HTERT RPE-1 (cell line): ENCODE measurements around the gene KDM4C.
"Not testable (repeated sequence)": the region's sequence is repeated elsewhere in the genome, so short reads cannot be mapped to it uniquely, and the experiment has no call there.

Experiments used
- in situ Hi-C: fragments of 300-500 bp; cut with MboI; formaldehyde crosslinking; loops from 4 replicates; pipeline ENCODE4 v1.14.3; 2020; ENCODE audit warnings: low sequenced_read_pairs

KDM4C gene

GRCh38 chr9:6805532-6805931 lies 47.8 kb downstream of the KDM4C start:
- in situ Hi-C loops = no loop called here

GRCh38 chr9:6806318-6806717 lies 48.5 kb downstream of the KDM4C start:
- in situ Hi-C loops = not testable (repeated sequence)

- in situ Hi-C loops = not testable (repeated sequence)
Measured at GRCh38 chr9:6807669-6808068, 49.9 kb downstream of the KDM4C start.

- in situ Hi-C loops = no loop called here
Measured at GRCh38 chr9:6811436-6811835, 53.7 kb downstream of the KDM4C start.

GRCh38 chr9:6816581-6816980 lies 58.8 kb downstream of the KDM4C start:
- in situ Hi-C loops = no loop called here

- in situ Hi-C loops = no loop called here
Measured at GRCh38 chr9:6818292-6818922, 60.6 kb downstream of the KDM4C start.

GRCh38 chr9:6819112-6819511 lies 61.3 kb downstream of the KDM4C start:
- in situ Hi-C loops = no loop called here

GRCh38 chr9:6819529-6819928 lies 61.8 kb downstream of the KDM4C start:
- in situ Hi-C loops = no loop called here

GRCh38 chr9:6822696-6823095 lies 64.9 kb downstream of the KDM4C start:
- in situ Hi-C loops = no loop called here

- in situ Hi-C loops = no loop called here
Measured at GRCh38 chr9:6827439-6828145, 69.8 kb downstream of the KDM4C start.

- in situ Hi-C loops = no loop called here
Measured at GRCh38 chr9:6829027-6829426, 71.3 kb downstream of the KDM4C start.

- in situ Hi-C loops = no loop called here
Measured at GRCh38 chr9:6829536-6829935, 71.8 kb downstream of the KDM4C start.

- in situ Hi-C loops = no loop called here
Measured at GRCh38 chr9:6833518-6834192, 75.9 kb downstream of the KDM4C start.

- in situ Hi-C loops = no loop called here
Measured at GRCh38 chr9:6834306-6834705, 76.5 kb downstream of the KDM4C start.

- in situ Hi-C loops = no loop called here
Measured at GRCh38 chr9:6838158-6838557, 80.4 kb downstream of the KDM4C start.

GRCh38 chr9:6842584-6842947 lies 84.8 kb downstream of the KDM4C start:
- in situ Hi-C loops = no loop called here

- in situ Hi-C loops = no loop called here
Measured at GRCh38 chr9:6843742-6844141, 86.0 kb downstream of the KDM4C start.

- in situ Hi-C loops = no loop called here
Measured at GRCh38 chr9:6844267-6844666, 86.5 kb downstream of the KDM4C start.

GRCh38 chr9:6845128-6845826 lies 87.5 kb downstream of the KDM4C start:
- in situ Hi-C loops = no loop called here

- in situ Hi-C loops = no loop called here
Measured at GRCh38 chr9:6845880-6846279, 88.1 kb downstream of the KDM4C start.

GRCh38 chr9:6852243-6852963 lies 94.6 kb downstream of the KDM4C start:
- in situ Hi-C loops = no loop called here
